Coronary artery (tissue), 2 donors: ENCODE data around the gene MPZ.

ENCODE experiments used
- DNase-seq: peaks from one replicate; pipeline ENCODE4 v3.0.0-alpha.2; 2017; ENCODE audit warnings: low spot score
- H3K27ac ChIP-seq, 2 donors: fragments of 200-600 bp; sonication (generic); one replicate each; pipeline ENCODE4 v1.5.1; 2016 to 2019
- H3K4me3 ChIP-seq: fragments of 200-600 bp; sonication (generic); 2 replicates; pipeline ENCODE4 v1.5.1; 2016; ENCODE audit warnings: mild to moderate bottlenecking, moderate library complexity
- TF ChIP-seq, protein P1 (sequence below): fragments of 200-600 bp; sonication (generic); IDR thresholded peaks from one replicate; pipeline ENCODE4 v1.5.1; 2019; ENCODE audit warnings: antibody characterized with exemption

MPZ gene

DNA sequence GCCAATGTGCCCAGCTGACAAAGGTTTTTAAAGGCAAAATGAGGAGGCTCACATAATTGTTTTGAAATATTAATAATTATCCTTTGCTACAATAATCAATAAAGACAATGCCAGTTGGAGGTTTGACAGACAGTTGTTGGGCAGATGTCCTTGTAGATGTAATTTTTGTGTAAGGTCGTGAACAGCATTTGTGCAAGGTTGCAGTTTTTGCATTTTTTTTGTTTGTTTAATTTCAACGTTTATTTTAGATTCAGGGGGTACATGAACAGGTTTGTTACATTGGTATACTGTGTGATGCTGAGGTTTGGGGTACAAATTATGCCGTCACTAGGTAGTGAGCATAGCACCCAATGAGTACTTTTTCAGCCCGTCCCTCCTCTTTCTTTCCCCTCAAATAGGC is 9.3 kb downstream of the MPZ start:
- no peak overlapping the region for H3K4me3 ChIP-seq
- TF ChIP-seq, protein P1, sequence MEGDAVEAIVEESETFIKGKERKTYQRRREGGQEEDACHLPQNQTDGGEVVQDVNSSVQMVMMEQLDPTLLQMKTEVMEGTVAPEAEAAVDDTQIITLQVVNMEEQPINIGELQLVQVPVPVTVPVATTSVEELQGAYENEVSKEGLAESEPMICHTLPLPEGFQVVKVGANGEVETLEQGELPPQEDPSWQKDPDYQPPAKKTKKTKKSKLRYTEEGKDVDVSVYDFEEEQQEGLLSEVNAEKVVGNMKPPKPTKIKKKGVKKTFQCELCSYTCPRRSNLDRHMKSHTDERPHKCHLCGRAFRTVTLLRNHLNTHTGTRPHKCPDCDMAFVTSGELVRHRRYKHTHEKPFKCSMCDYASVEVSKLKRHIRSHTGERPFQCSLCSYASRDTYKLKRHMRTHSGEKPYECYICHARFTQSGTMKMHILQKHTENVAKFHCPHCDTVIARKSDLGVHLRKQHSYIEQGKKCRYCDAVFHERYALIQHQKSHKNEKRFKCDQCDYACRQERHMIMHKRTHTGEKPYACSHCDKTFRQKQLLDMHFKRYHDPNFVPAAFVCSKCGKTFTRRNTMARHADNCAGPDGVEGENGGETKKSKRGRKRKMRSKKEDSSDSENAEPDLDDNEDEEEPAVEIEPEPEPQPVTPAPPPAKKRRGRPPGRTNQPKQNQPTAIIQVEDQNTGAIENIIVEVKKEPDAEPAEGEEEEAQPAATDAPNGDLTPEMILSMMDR = no peak
- DNase-seq = no peak
- H3K27ac ChIP-seq = no peak overlapping the region

DNA sequence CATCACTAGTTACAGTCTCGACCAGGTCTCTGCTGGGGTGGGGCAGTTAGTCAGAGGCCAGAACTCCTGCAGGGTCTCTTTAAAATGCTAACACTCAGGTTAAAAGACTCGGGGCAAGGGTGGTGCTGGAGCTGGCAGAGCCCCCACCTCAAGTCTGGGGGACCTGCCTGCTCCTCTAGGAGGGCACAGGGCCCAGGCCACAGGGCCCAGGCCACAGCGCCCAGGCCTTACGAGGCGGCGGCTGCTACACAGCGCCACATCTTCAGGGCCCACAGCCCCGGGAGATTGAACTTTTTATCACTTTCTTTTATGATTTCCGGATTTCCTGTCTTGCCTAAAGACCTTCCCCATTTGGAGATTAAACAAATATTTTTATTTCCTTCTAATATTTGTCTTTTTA is 10.4 kb downstream of the MPZ start:
- H3K4me3 ChIP-seq = no peak overlapping the region
- TF ChIP-seq, protein P1 = no peak
- DNase-seq = no peak
- H3K27ac ChIP-seq = no peak overlapping the region

DNA sequence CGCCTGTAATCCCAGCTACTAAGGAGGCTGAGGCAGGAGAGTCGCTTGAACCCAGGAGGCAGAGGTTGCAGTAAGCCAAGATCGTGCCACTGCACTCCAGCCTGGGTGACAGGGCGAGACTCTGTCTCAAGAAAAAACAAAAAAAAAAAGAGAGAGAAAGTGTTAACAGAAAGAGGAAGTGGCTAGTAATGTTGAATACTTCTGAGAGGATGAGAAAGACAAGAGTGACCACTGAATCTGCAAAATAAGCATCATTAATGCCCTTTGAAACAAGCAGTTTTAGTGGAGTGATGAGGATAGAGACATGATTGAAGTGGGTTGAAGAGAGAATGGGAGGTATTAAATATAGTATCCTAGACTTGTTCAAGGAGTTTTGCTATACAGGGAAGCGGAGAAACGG is 11.7 kb downstream of the MPZ start:
- TF ChIP-seq, protein P1 = no peak
- Histone ChIP-seq H3K4me3 (no peak overlapping the region), H3K27ac (no peak overlapping the region)
- no peak for DNase-seq

DNA sequence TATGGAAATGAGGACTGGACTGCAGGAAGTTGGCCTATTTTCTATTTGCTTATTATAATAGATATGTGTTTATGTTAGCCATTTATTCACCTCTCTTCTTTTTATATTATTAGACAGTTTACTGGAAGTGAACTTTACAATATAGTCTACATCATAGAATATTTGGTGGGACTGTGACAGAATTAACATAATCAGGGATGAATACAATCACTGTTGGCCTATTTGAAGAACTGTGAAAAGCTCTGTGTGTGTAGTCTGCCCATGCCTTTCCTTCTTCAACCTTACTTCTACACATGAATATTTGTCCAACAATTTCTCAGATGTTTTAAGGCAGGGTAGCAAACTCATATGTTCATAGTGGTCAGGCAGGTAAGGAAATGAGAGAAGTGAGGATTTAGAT is 12.4 kb downstream of the MPZ start:
- TF ChIP-seq, protein P1 = no peak
- no peak for DNase-seq
- Histone ChIP-seq H3K27ac (no peak overlapping the region), H3K4me3 (no peak overlapping the region)

DNA sequence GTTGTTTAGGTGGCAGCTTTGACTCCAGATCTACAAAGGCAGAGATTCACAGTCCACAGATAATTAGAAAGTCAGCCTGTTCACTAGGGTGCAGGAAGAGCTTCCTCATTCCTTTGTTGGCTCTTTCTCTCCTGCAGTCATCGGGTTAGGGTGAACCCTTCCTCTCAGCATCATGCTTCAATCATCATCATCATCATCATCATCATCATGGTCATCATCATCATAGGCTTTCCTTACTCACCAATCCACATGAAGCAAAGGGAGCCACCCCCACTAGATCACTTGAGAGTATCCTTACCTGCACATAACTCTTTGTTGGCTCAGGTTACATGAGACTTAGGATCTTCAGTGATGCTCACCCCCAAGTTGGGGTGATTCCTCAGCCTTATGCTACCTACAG is 19.0 kb downstream of the MPZ start:
- no peak overlapping the region for H3K27ac ChIP-seq
- TF ChIP-seq, protein P1 = no peak
- H3K4me3 ChIP-seq = no peak overlapping the region
- DNase-seq = no peak

DNA sequence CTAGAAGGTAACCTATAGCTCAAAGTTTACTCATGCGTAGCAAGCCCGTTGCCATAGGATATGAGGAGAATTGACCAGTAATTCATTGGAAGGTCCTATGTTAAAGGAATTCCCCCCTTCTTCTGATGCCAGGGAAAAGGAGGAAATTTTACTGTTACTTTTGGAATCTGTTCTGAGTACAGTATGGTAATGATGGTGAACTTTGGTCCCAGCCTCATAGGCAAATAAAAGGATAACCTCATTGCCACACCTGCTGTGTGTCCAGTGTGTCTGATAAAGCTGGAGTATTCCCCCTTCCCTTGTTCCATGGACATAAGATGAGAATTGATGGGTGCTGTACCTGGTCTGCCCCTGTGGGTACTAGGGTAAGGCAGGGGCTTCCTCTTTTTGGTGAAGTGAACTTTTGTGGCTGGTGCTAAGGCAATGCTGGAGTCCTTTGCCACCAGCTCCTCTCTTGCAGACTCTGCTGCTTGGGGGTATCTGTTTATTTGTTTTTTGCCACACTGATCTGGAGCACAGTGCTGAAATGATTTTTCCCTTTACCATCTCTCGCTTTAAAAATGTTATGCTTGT is 22.2 kb downstream of the MPZ start:
- Histone ChIP-seq H3K4me3 (no peak overlapping the region), H3K27ac (no peak overlapping the region)
- TF ChIP-seq, protein P1 = no peak
- no peak for DNase-seq

DNA sequence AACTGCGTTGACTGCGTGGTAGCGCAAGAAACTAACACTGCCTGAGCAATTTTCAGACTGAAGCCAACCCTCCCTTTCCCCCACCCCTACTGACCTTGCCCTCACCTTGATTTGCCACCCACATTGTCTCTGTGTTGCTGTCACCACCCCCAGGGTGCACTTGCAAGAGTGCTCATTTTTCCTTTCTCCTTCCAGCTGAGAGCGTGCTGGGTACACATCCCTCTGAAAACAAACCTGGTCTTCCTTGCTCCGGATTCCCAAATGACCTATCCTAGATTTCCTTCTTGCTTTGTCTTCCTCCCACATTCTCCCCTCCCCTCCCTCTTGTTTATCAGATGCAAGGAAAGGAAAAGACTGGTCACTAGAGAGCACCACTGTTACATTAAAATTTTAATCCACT is 24.2 kb downstream of the MPZ start:
- no peak overlapping the region for H3K27ac ChIP-seq
- TF ChIP-seq, protein P1 = no peak
- no peak for DNase-seq
- H3K4me3 ChIP-seq = no peak overlapping the region
